ENCODE results near the gene PGGHG. TPM values are rescaled to one million over a fixed set of nuclear protein-coding genes. Genes with fewer than 3 reads are reported as not detected.
A peak's percentile ranks its signal among the peaks of the same experiment; 100 is the strongest.

The PGGHG gene
- total and polyA plus RNA-seq, 2 of the 13 experiments (the other 11 are each of a cell fraction or from before 2014, with no cell fraction given): 5.9 to 14.8 TPM

- H3K36me3 ChIP-seq (replicated peaks in 1 of 2; ENCODE audit: control insufficient read depth in 1 of 2, insufficient read depth in 2 of 2, low read length in 2 of 2): no peaks in the 10 kb centered on the region
- POLR2A ChIA-PET: no interaction called here
- H3K79me2 ChIP-seq (ENCODE audit: insufficient read depth, low read length): peaks cover 1% of the 10 kb centered on the region
- BruUV-seq (replicated peaks): no TSS peak
- H3K4me1 ChIP-seq (ENCODE audit: insufficient read depth, low read length): peaks cover 55% of the 10 kb centered on the region
- H4K20me1 ChIP-seq (ENCODE audit: insufficient read depth, low read length): no peaks in the 10 kb centered on the region
- H3K27ac ChIP-seq (ENCODE audit: extremely low read length, insufficient read depth, low read length): no peak overlapping the region
- WGBS (ENCODE audit: low lambda C conversion rate): 97% methylated on average over 46 of the region's 52 CpGs
- intact Hi-C loops (cut with micrococcal nuclease; ENCODE audit: unreplicated experiment) (no loop called here), in situ Hi-C loops (cut with HindIII; ENCODE audit: extremely low pct_ligation_motif_present, low pct_unique_long_range_greater_than_20kb) (loop anchor here (5.0 kb wide), 1 partner anchor 63 kb away; the partner anchor contains the start of gene B4GALNT4)
- H3K9me3 ChIP-seq (ENCODE audit: low read length): no peaks in the 10 kb centered on the region
- FAIRE-seq (no peak), ATAC-seq (no peak), DNase-seq (ENCODE audit: low spot score) (no peak)
- H3K27me3 ChIP-seq (ENCODE audit: control insufficient read depth in 1 of 2, insufficient read depth in 2 of 2, low read length in 2 of 2): peaks cover 1 to 8% of the 10 kb centered on the region in 2 experiments; a peak in 3 of 5 replicates
- no peak overlapping the region for H3K4me2 ChIP-seq (ENCODE audit: low read depth, low read length)
- CTCF ChIA-PET (ENCODE audit: low intra/inter-chr PET ratio, low total read pairs): no interaction called here
- TF ChIP-seq KMT2B (CRISPR knock-in tag; IDR thresholded peaks at IDR 0.05) (no peak), ZNF224 (CRISPR knock-in tag; IDR thresholded peaks at IDR 0.05) (no peak)
- no peak overlapping the region for H2AFZ ChIP-seq (ENCODE audit: low read length)
- H3K4me3 ChIP-seq (replicated peaks in 1 of 3; ENCODE audit: insufficient read depth in 1 of 3, low read depth in 2 of 3, low read length in 3 of 3): no peak overlapping the region
- H3K9ac ChIP-seq (ENCODE audit: insufficient read depth, low read depth, low read length): no peak overlapping the region
Measured at GRCh38 chr11:304061-304506, 15.2 kb downstream of the PGGHG start.

- FAIRE-seq (peak; percentile 32), ATAC-seq (no peak), DNase-seq (ENCODE audit: low spot score) (peak; percentile 61)
- CTCF ChIA-PET (ENCODE audit: low intra/inter-chr PET ratio, low total read pairs): interaction anchor here (1.0 kb wide), 1 partner anchor 59 kb away, joined by 4 read pairs; no protein-coding TSS in a partner anchor
- in situ Hi-C loops (cut with HindIII; ENCODE audit: extremely low pct_ligation_motif_present, low pct_unique_long_range_greater_than_20kb) (loop anchor here (5.0 kb wide), 1 partner anchor 62 kb away; the partner anchor contains the start of gene B4GALNT4), intact Hi-C loops (cut with micrococcal nuclease; ENCODE audit: unreplicated experiment) (loop anchor here (5.0 kb wide), 1 partner anchor 52 kb away; no protein-coding TSS in a partner anchor)
- Histone ChIP-seq H4K20me1 (ENCODE audit: insufficient read depth, low read length) (no peaks in the 10 kb centered on the region), H3K27ac (ENCODE audit: extremely low read length, insufficient read depth, low read length) (no peak overlapping the region), H3K4me1 (ENCODE audit: insufficient read depth, low read length) (peaks cover 61% of the 10 kb centered on the region), H3K9ac (ENCODE audit: insufficient read depth, low read depth, low read length) (peak overlapping the region; percentile 10; the same call in 1 of the 2 replicates), H3K27me3 (ENCODE audit: control insufficient read depth in 1 of 2, insufficient read depth in 2 of 2, low read length in 2 of 2) (peaks cover under 1 to 5% of the 10 kb centered on the region in 2 experiments; a peak in 3 of 5 replicates), H3K79me2 (ENCODE audit: insufficient read depth, low read length) (peaks cover 7% of the 10 kb centered on the region), H3K9me3 (ENCODE audit: low read length) (no peaks in the 10 kb centered on the region), H3K4me3 (replicated peaks in 1 of 3; ENCODE audit: insufficient read depth in 1 of 3, low read depth in 2 of 3, low read length in 3 of 3) (peak overlapping the region in 1 of 3 experiments; percentile 27; a peak in 2 of 6 replicates), H3K36me3 (replicated peaks in 1 of 2; ENCODE audit: control insufficient read depth in 1 of 2, insufficient read depth in 2 of 2, low read length in 2 of 2) (no peaks in the 10 kb centered on the region), H3K4me2 (ENCODE audit: low read depth, low read length) (peak overlapping the region; percentile 56), H2AFZ (ENCODE audit: low read length) (peak overlapping the region; percentile 71)
- POLR2A ChIA-PET: interaction anchor here (0.9 to 2.9 kb wide), 9 partner anchors 9 to 145 kb away, joined by 3 to 21 read pairs (median 3); partner anchors contain the start of genes PTDSS2 and RIC8A
- WGBS (ENCODE audit: low lambda C conversion rate): 18% methylated on average over 19 of the region's 19 CpGs
- no TSS peak for BruUV-seq (replicated peaks)
- no peak for TF ChIP-seq LCORL (IDR thresholded peaks at IDR 0.05)
- 0 out of 2 replicates have a peak, but pooled peaks have one; percentile 17 for TF ChIP-seq LCORL (CRISPR knock-in tag; IDR thresholded peaks at IDR 0.05)
- no peak for TF ChIP-seq NFRKB (IDR thresholded peaks at IDR 0.05)
- no peak for TF ChIP-seq POGZ (CRISPR knock-in tag; IDR thresholded peaks at IDR 0.05)
- TF ChIP-seq MED1 (CRISPR knock-in tag; IDR thresholded peaks at IDR 0.05): 0 out of 2 replicates have a peak, but pooled peaks have one; percentile 25
- peak; percentile 85; the same call in 1 of the 2 replicates for TF ChIP-seq SMC3 (IDR thresholded peaks at IDR 0.05; ENCODE audit: low read length)
- peak; percentile 73 for TF ChIP-seq STAG1 (CRISPR knock-in tag; IDR thresholded peaks at IDR 0.05)
- peak; percentile 75; the same call in 1 of the 2 replicates for TF ChIP-seq TEF (CRISPR knock-in tag; IDR thresholded peaks at IDR 0.05)
- 0 out of 2 replicates have a peak, but pooled peaks have one; percentile 25 for TF ChIP-seq PPARG (CRISPR knock-in tag; conservative IDR thresholded peaks at IDR 0.05)
- TF ChIP-seq TAF1 (CRISPR knock-in tag; IDR thresholded peaks at IDR 0.05): 0 out of 2 replicates have a peak, but pooled peaks have one; percentile 1
- TF ChIP-seq RAD21 (CRISPR knock-in tag; IDR thresholded peaks at IDR 0.05): peak; percentile 13; the same call in 1 of the 2 replicates
- no peak for TF ChIP-seq ZNF432 (CRISPR knock-in tag; IDR thresholded peaks at IDR 0.05; ENCODE audit: borderline replicate concordance)
- peak; percentile 51; the same call in 1 of the 2 replicates for TF ChIP-seq ZNF362 (CRISPR knock-in tag; IDR thresholded peaks at IDR 0.05; ENCODE audit: borderline replicate concordance)
Measured at GRCh38 chr11:304915-305843, 16.3 kb downstream of the PGGHG start.
